GM18526 (cell line): Measurements from ENCODE around the gene STAB1.

Experiments
- POLR2A ChIP-seq: IDR thresholded peaks from 3 replicates; pipeline ENCODE4 v1.6.1; 2011; ENCODE audit not compliant: insufficient read length; ENCODE audit errors: extremely low read depth

Gene STAB1

DNA sequence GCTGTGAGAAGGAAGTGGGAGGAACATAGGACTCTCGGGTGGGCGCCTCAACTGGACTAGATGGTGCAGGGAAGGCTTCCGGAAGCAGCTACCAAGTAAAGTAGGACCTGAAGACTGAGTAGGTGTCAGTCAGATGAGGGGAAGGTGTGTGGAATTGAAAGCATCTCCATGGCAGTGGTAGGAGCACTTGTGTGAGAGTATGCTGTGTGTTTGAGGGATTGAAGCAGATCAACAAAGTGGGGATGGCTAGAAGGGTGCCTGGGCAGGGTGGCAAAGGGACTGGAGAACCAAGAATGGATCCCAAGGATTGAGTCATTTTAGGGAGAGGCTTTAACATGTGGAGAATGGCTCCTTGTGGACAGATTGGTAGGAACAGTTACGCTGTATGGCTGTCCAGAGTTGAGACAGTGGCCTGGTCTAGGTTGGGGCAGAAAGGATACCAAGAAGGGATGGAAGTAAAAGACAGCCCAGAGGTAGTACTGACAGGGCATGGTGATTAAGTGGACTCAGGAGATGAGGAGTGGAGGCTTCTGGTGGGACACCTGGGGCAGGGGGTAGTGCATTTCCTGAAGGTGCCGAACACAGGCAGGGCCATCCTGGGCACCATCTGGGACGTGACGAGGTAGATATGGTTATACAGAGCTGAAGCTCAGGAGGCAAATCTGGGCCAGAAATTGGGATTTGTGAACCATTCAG lies 42.7 kb downstream of the STAB1 start:
- no peak for TF ChIP-seq POLR2A

- no peak for TF ChIP-seq POLR2A
Measured at GRCh38 chr3:52539010-52539653, 44.0 kb downstream of the STAB1 start.

- no peak for TF ChIP-seq POLR2A
Measured at GRCh38 chr3:52541050-52541449, 45.9 kb downstream of the STAB1 start.

DNA sequence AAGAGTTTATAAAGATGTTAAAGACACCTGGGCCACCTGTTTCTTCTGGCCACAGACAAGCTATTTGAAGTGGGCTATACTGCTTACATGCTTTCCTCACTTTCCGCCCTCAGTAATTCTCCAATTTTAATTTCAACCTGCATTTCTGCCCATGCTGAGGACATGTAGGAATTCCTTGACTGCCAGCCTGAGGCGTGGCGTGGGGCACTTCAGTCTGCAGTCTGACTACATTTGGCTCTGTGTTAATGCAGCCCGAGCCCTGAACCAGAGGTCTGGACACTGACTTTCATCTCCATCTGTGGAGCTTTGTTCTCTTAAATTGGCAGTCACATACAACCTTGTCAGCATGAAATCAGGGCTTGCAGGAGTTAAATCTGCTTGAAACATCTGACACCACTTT lies 49.8 kb downstream of the STAB1 start:
- no peak for TF ChIP-seq POLR2A

DNA sequence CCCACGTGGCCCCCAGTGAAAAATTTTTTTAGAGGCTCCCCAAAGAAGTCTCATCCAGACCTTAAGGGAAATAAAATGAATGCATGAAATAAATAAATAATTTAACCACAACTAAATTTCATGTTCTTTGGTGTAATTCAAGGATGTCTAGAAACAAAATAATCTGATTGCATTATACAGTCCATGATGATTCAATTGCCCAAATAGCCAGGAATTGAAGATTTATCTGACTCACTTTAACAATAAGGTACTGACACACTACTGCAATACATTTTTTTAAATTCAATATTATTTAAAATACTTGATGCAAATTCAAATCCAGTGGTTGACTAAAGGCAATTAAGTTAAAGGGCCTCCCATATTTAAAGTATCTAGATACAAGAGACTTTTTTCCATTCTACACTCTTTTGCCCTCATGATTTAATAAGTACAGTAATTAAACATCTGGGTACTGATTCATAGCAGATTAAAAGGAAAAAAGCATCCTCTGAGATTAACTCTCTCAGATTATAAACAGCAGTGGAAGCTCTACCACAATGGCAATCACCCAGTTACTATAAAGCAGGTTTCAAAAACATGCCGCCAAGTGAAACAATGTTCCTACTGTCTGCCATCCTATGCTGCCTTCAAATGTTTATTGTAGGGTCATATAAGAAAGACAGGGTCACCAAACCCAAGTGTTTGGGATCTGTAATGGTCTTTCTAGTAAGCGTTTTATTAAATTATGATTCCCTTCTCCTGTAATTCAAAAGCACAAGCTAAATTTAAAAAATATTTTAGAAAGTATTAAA lies 51.2 kb downstream of the STAB1 start:
- TF ChIP-seq POLR2A = no peak

DNA sequence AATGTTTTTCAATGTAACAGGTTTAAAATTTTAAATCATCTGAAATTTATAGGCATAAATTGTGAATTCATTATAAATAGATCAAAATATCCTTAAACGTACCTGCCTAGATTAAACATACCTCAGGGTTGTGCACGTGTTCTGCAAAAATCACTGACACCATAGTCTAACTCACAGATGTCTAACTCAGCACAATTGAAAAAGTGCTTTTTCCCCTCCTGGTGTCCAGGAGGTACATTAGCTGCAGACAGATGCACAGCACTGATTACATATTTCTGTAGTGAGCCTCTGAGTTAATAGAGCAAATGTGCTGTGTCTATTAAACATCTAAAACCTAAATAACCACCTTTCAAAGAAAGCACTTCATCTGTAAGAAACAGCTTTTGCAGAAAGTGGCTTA lies 52.0 kb downstream of the STAB1 start:
- no peak for TF ChIP-seq POLR2A

DNA sequence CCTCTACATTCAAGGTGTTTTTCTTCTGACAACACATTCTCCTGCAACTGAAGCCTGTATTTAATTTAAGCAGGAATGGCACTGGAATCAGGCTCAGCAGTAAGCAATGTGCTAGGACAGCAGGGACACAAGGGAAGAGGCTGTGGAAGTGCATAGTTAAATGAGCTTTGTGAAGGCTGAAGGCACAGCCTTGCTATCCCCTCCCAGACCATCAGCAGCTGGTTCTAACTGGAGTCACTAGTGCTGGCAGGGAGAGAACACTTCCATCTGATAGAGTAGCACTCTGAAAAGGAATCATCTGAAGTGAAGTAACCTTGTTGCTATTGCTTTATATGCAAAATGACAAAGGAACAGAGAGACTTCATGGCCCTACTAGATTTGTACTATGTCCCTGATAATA lies 56.0 kb downstream of the STAB1 start:
- no peak for TF ChIP-seq POLR2A

- no peak for TF ChIP-seq POLR2A
Measured at GRCh38 chr3:52552089-52552488, 57.0 kb downstream of the STAB1 start.

GRCh38 chr3:52554026-52554755 lies 59.1 kb downstream of the STAB1 start:
- no peak for TF ChIP-seq POLR2A

DNA sequence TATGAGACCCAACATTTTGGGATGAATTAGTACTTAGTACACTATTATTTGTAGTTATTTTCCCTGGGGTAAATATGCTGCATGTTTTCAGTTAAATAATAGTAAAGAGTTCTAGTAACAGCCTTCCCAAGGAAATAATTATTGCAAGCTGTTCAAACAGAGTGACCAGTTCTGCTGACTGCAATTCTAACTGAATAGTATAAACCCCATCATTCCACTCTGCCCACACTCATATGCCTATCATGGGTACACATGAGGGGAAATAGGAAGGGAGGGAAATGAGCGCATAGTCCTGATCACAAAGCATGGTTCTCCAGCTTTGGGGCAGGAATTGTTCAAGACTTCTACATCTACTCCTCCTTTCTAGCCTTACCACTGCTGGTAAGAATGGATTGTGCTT lies 59.9 kb downstream of the STAB1 start:
- no peak for TF ChIP-seq POLR2A

DNA sequence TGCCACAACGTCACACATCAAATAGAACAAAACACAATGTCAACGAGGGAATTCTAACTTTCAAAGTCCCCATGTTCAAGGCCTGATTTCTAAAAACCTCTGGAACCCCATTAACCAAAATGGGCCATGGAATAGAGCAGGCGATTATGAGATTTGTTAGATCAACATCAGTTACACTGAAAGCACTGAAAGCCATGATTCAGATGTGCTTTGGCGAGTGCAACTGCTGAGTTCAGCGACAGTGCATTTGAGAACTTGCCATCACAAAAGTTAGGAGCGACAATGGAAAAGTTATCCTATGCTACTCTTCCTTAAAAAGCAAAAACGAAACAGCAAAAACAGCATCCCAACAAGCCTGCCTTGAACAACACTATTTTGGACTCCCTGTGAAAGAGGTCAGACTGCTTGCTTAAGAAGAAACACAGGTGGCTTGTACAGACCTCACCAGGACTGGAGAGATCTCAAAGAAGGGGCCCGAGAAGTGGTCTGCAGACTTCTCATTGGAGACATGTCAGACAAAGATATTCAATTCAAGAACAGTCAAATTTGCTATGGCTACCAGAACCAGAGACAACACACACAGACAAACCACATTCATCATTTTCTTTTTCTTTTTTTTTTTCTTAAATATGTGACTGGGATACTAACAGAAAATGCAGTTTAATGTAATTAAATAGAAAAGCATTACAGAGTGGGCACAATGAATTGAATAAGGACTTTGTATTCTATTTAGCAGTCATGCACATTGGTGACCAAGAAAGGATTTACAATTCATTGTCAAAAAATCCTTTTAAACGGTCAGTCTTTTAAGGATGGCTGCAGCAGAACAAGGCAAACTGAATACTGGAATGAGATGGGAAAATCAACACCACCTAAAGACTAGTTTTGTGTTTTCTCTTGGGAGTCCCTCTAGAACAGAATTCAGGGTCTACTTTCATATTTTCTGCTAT lies 62.1 kb downstream of the STAB1 start:
- no peak for TF ChIP-seq POLR2A

- no peak for TF ChIP-seq POLR2A
Measured at GRCh38 chr3:52558436-52558835, 63.3 kb downstream of the STAB1 start.

DNA sequence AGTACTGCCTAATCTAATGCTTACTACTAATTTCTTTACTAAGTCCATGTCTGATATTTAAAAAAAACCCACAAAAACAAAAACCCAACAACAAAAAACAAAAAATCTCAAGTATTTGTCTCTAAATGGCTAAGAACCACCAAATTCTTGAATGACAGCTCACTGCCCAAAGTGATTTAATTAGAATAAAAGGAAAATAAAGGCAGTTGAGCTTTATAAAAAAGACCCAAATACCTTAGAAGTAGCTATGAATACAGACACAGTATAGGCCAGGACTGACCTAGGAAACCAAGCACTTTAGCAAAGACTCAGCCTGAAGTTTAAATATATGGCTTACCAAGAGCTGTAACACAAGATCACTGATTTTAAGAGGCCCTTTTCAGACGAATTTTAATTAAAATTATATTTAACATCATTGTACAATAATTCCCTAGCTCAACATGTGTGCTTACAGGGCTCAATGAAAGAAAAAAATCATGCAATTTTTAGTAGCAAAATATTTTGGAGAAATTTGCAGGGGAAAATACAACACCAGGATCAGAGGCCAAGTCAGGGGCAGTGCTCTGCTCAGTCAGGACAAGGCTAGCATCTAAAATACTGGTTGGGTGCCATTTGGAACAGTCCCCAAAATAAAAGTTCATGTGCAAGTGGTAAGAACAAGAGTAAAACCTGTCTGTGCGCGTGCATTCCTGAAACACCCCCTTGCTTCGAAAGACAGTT lies 66.0 kb downstream of the STAB1 start:
- TF ChIP-seq POLR2A = no peak

- no peak for TF ChIP-seq POLR2A
Measured at GRCh38 chr3:52563984-52564383, 68.8 kb downstream of the STAB1 start.
